VCaP (cell line): ENCODE data around the gene TRIM15.

ENCODE experiments used
- H3K27ac ChIP-seq: fragments of 450-650 bp; 2 replicates; pipeline ENCODE4 v1.5.1; 2017
- CTCF ChIP-seq: fragments of 450-650 bp; conservative IDR thresholded peaks from 2 replicates; pipeline ENCODE4 v1.5.1; 2017; ENCODE audit warnings: mild to moderate bottlenecking, moderate library complexity

Gene TRIM15

GRCh38 chr6:30184417-30185031 lies 21.2 kb downstream of the TRIM15 start:
- no peak for TF ChIP-seq CTCF
- no peak overlapping the region for H3K27ac ChIP-seq

GRCh38 chr6:30185846-30186484 lies 22.6 kb downstream of the TRIM15 start:
- no peak for TF ChIP-seq CTCF
- H3K27ac ChIP-seq = no peak overlapping the region

GRCh38 chr6:30188541-30188940 lies 25.2 kb downstream of the TRIM15 start:
- TF ChIP-seq CTCF = no peak
- H3K27ac ChIP-seq = no peak overlapping the region

- TF ChIP-seq CTCF = no peak
- H3K27ac ChIP-seq = no peak overlapping the region
Observed at GRCh38 chr6:30192076-30192475, 28.7 kb downstream of the TRIM15 start.

GRCh38 chr6:30194797-30195690 lies 31.7 kb downstream of the TRIM15 start:
- no peak overlapping the region for H3K27ac ChIP-seq
- no peak for TF ChIP-seq CTCF

- TF ChIP-seq CTCF = no peak
- H3K27ac ChIP-seq = no peak overlapping the region
Observed at GRCh38 chr6:30195951-30196350, 32.6 kb downstream of the TRIM15 start.

GRCh38 chr6:30196376-30196775 lies 33.0 kb downstream of the TRIM15 start:
- no peak overlapping the region for H3K27ac ChIP-seq
- no peak for TF ChIP-seq CTCF
